IMR-90 (cell line): Measurements from ENCODE around the gene OOSP3. TPM values are rescaled to one million over a fixed set of nuclear protein-coding genes. Genes with fewer than 3 reads are reported as not detected.

ENCODE experiments used
- ATAC-seq: fragments of 200-7000 bp; cut with Tn5 transposase; 2 replicates; pipeline ENCODE4 v1.9.1; 2020; ENCODE audit warnings: low read depth, mild to moderate bottlenecking, moderate library complexity
- BruUV-seq: library from RNA; stranded (reverse); fragments of 400-500 nt; replicated peaks from 2 replicates; lab custom pipeline; 2021; lab: Mats Ljungman, UMichigan
- CTCF ChIA-PET: fragments of 300-600 bp; formaldehyde crosslinking; extraction: SDS; loops from one replicate; lab custom pipeline; 2021; ENCODE audit warnings: antibody characterized with exemption; lab: Yijun Ruan, JAX
- POLR2A ChIA-PET: fragments of 300-600 bp; sonication (Branson Sonifier 250); formaldehyde crosslinking; loops from one replicate; lab custom pipeline; 2022; ENCODE audit warnings: antibody characterized with exemption; ENCODE audit not compliant: unreplicated experiment; lab: Charles Lee
- DNase-seq: peaks from one replicate; pipeline ENCODE4 v3.0.0; 2013
- H2AFZ ChIP-seq: replicated peaks from 2 replicates; pipeline ENCODE3; 2013; ENCODE audit warnings: low read length, mild to moderate bottlenecking; ENCODE audit not compliant: poor library complexity
- H2AK5ac ChIP-seq: 2 replicates; pipeline ENCODE4 v1.6.1; 2013; ENCODE audit warnings: low read depth, low read length, inconsistent platforms
- H2AK9ac ChIP-seq: replicated peaks from 2 replicates; pipeline ENCODE3; 2013; ENCODE audit warnings: mild to moderate bottlenecking, low read depth, low read length, moderate library complexity; ENCODE audit not compliant: poor library complexity
- H2BK120ac ChIP-seq: 2 replicates; pipeline ENCODE4 v1.6.1; 2013; ENCODE audit warnings: low read depth, low read length, inconsistent platforms
- H2BK15ac ChIP-seq: 3 replicates; pipeline ENCODE4 v1.6.1; 2013; ENCODE audit warnings: low read depth, low read length, inconsistent platforms
- H2BK20ac ChIP-seq: 2 replicates; pipeline ENCODE4 v1.6.1; 2013; ENCODE audit warnings: low read depth, mild to moderate bottlenecking, inconsistent platforms, low read length, moderate library complexity
- H2BK5ac ChIP-seq: 2 replicates; pipeline ENCODE4 v1.6.1; 2013; ENCODE audit warnings: mild to moderate bottlenecking, low read depth, low read length, inconsistent platforms; ENCODE audit not compliant: poor library complexity, severe bottlenecking
- H3K14ac ChIP-seq: replicated peaks from 2 replicates; pipeline ENCODE4 v1.6.1; 2013; ENCODE audit warnings: low read depth, low read length, inconsistent platforms
- H3K18ac ChIP-seq: 2 replicates; pipeline ENCODE4 v1.6.1; 2013; ENCODE audit warnings: low read depth, low read length, control low read depth
- H3K23ac ChIP-seq: 2 replicates; pipeline ENCODE4 v1.6.1; 2013; ENCODE audit warnings: low read depth, low read length, inconsistent platforms
- H3K27ac ChIP-seq: 2 replicates; pipeline ENCODE4 v1.5.1; 2013; ENCODE audit warnings: mild to moderate bottlenecking, control low read depth, low read length; ENCODE audit not compliant: insufficient read depth
- H3K27me3 ChIP-seq: 2 replicates; pipeline ENCODE4 v1.6.1; 2013; ENCODE audit warnings: low read length; ENCODE audit not compliant: control insufficient read depth, insufficient read depth
- H3K36me3 ChIP-seq: 2 replicates; pipeline ENCODE4 v1.6.1; 2013; ENCODE audit warnings: low read length, mixed read lengths; ENCODE audit not compliant: control insufficient read depth, insufficient read depth
- H3K4ac ChIP-seq: 2 replicates; pipeline ENCODE4 v1.6.1; 2013; ENCODE audit warnings: low read depth, low read length, inconsistent platforms
- H3K4me1 ChIP-seq: 2 replicates; pipeline ENCODE4 v1.6.1; 2013; ENCODE audit warnings: low read length, mixed read lengths; ENCODE audit not compliant: control insufficient read depth, insufficient read depth
- H3K4me2 ChIP-seq: 2 replicates; pipeline ENCODE4 v1.6.1; 2013; ENCODE audit warnings: low read depth, mild to moderate bottlenecking, control low read depth, low read length, moderate library complexity
- H3K4me3 ChIP-seq: 2 replicates; pipeline ENCODE4 v1.5.1; 2013; ENCODE audit warnings: low read depth, mild to moderate bottlenecking, control low read depth, low read length, moderate library complexity; ENCODE audit not compliant: insufficient read depth
- H3K56ac ChIP-seq: 2 replicates; pipeline ENCODE4 v1.6.1; 2013; ENCODE audit warnings: low read length, inconsistent platforms; ENCODE audit not compliant: insufficient read depth; ENCODE audit errors: extremely low read depth
- H3K79me1 ChIP-seq, 2 experiments: 2 replicates each; pipeline ENCODE4 v1.6.1; 2013; ENCODE audit warnings: low read length in 2 of 2, inconsistent platforms in 1 of 2, low read depth in 1 of 2
- H3K9ac ChIP-seq: 2 replicates; pipeline ENCODE4 v1.6.1; 2013; ENCODE audit warnings: low read depth, low read length, control low read depth
- H3K9me1 ChIP-seq: 2 replicates; pipeline ENCODE4 v1.6.1; 2013; ENCODE audit warnings: low read length, inconsistent platforms; ENCODE audit not compliant: insufficient read depth
- H3K9me3 ChIP-seq: 2 replicates; pipeline ENCODE4 v1.6.1; 2013; ENCODE audit warnings: low read length; ENCODE audit not compliant: control insufficient read depth, insufficient read depth
- H4K20me1 ChIP-seq: 2 replicates; pipeline ENCODE4 v1.6.1; 2013; ENCODE audit warnings: low read length, inconsistent platforms; ENCODE audit not compliant: insufficient read depth
- H4K5ac ChIP-seq: 2 replicates; pipeline ENCODE4 v1.6.1; 2013; ENCODE audit warnings: mild to moderate bottlenecking, low read depth, low read length, control low read depth
- H4K8ac ChIP-seq, 2 experiments: 2 replicates each; pipeline ENCODE4 v1.6.1; 2013; ENCODE audit warnings: low read depth in 2 of 2, low read length in 2 of 2, control low read depth in 1 of 2, inconsistent platforms in 1 of 2
- H4K91ac ChIP-seq: 2 replicates; pipeline ENCODE4 v1.6.1; 2013; ENCODE audit warnings: low read depth, low read length, inconsistent platforms; ENCODE audit not compliant: insufficient read depth
- BHLHE40 ChIP-seq: fragments of 150-350 bp; IDR thresholded peaks from 2 replicates; pipeline ENCODE4 v1.6.1; 2016; ENCODE audit warnings: mild to moderate bottlenecking, low read depth, low read length
- CEBPB ChIP-seq: IDR thresholded peaks from 2 replicates; pipeline ENCODE4 v1.6.1; 2012; ENCODE audit warnings: low read depth, low read length, improper control_type of control experiment
- CHD1 ChIP-seq: IDR thresholded peaks from 2 replicates; pipeline ENCODE4 v1.6.1; 2012; ENCODE audit warnings: low read depth, low read length, improper control_type of control experiment
- ELK1 ChIP-seq: fragments of 150-350 bp; IDR thresholded peaks from 2 replicates; pipeline ENCODE4 v1.6.1; 2016; ENCODE audit warnings: low read depth, mild to moderate bottlenecking, low read length, moderate library complexity, borderline replicate concordance
- FOS ChIP-seq: fragments of 150-350 bp; IDR thresholded peaks from 2 replicates; pipeline ENCODE4 v1.6.1; 2016; ENCODE audit warnings: low read depth, low read length
- MAFK ChIP-seq: IDR thresholded peaks from 2 replicates; pipeline ENCODE4 v1.6.1; 2012; ENCODE audit warnings: low read depth, low read length, improper control_type of control experiment
- MAZ ChIP-seq: IDR thresholded peaks from 2 replicates; pipeline ENCODE4 v1.6.1; 2012; ENCODE audit warnings: low read depth, mild to moderate bottlenecking, low read length, improper control_type of control experiment, moderate library complexity, borderline replicate concordance
- MXI1 ChIP-seq: IDR thresholded peaks from 2 replicates; pipeline ENCODE4 v1.6.1; 2012; ENCODE audit warnings: low read depth, mild to moderate bottlenecking, low read length, moderate library complexity, borderline replicate concordance
- NFE2L2 ChIP-seq: fragments of 150-350 bp; IDR thresholded peaks from 2 replicates; pipeline ENCODE4 v1.6.1; 2016; ENCODE audit warnings: low read depth, mild to moderate bottlenecking, low read length
- POLR2A ChIP-seq: IDR thresholded peaks from 2 replicates; pipeline ENCODE4 v1.6.1; 2012; ENCODE audit warnings: mild to moderate bottlenecking, low read depth, low read length
- RAD21 ChIP-seq: IDR thresholded peaks from 2 replicates; pipeline ENCODE4 v1.6.1; 2012; ENCODE audit warnings: low read length, improper control_type of control experiment
- RCOR1 ChIP-seq: IDR thresholded peaks from 2 replicates; pipeline ENCODE4 v1.6.1; 2012; ENCODE audit warnings: mild to moderate bottlenecking, low read length, improper control_type of control experiment; ENCODE audit not compliant: insufficient replicate concordance
- RFX5 ChIP-seq: IDR thresholded peaks from 2 replicates; pipeline ENCODE4 v1.8.0; 2012; ENCODE audit warnings: low read depth, mild to moderate bottlenecking, low read length, moderate library complexity
- SMC3 ChIP-seq: fragments of 150-350 bp; IDR thresholded peaks from 2 replicates; pipeline ENCODE4 v1.6.1; 2016; ENCODE audit warnings: low read depth, mild to moderate bottlenecking, antibody characterized with exemption, low read length, moderate library complexity
- WGBS, 2 experiments: methylation state at CpG; one replicate each; pipeline versions ENCODE4 v1.1.5 to v1.1.7; 2013; ENCODE audit warnings: missing lambda C conversion rate in 2 of 2; ENCODE audit not compliant: insufficient read length in 1 of 2; ENCODE audit errors: extremely low coverage in 2 of 2; 5-methylcytosine and 5-hydroxymethylcytosine counted together
- dilution Hi-C: fragments of 300-500 bp; cut with HindIII; formaldehyde crosslinking; loops from one replicate; pipeline ENCODE4 v1.14.3; 2018; ENCODE audit warnings: low sequenced_read_pairs; ENCODE audit not compliant: unreplicated experiment
- in situ Hi-C: fragments of 300-500 bp; cut with MboI; formaldehyde crosslinking; loops from 3 replicates; pipeline ENCODE4 v1.14.3; 2019; ENCODE audit warnings: low sequenced_read_pairs, inconsistent platforms, mixed read lengths
- intact Hi-C: fragments of 100-400 bp; cut with micrococcal nuclease; formaldehyde crosslinking; loops from 2 replicates; pipeline ENCODE4 v1.10.0; 2022
- polyA plus RNA-seq, 3 experiments: library from polyadenylated mRNA; depleted of rRNA; stranded (reverse); fragments of >200 nt; gene quantifications; 2 replicates each; pipeline ENCODE4 v1.2.3, GENCODE V29; 2012; ENCODE audit warnings: low replicate concordance in 1 of 3
- total RNA-seq: library from RNA; depleted of rRNA; stranded (reverse); fragments of >200 nt; gene quantifications from 2 replicates; pipeline ENCODE4 v1.2.3, GENCODE V29; 2012
- TF ChIP-seq, protein P1 (sequence below): conservative IDR thresholded peaks from 2 replicates; pipeline ENCODE4 v1.5.1; 2012; ENCODE audit warnings: mild to moderate bottlenecking, low read depth, low read length, improper control_type of control experiment
- TF ChIP-seq, protein P2 (sequence below): fragments of 150-350 bp; IDR thresholded peaks from 2 replicates; pipeline ENCODE4 v1.6.1; 2017; ENCODE audit warnings: mild to moderate bottlenecking, antibody characterized with exemption, low read length, low read depth

The OOSP3 gene
- total and polyA plus RNA-seq, 2 of the 4 experiments (the other 2 are of a cell fraction) = not detected

- Histone ChIP-seq H3K79me1 (no peaks in the 10 kb centered on the region), H3K27ac (no peak overlapping the region), H2AK9ac (no peak overlapping the region), H2BK20ac (no peak overlapping the region), H3K9me1 (no peaks in the 10 kb centered on the region), H3K4ac (no peak overlapping the region), H2BK15ac (no peak overlapping the region), H3K56ac (no peak overlapping the region), H3K9ac (no peak overlapping the region), H3K18ac (no peak overlapping the region), H4K91ac (no peak overlapping the region), H3K4me3 (no peak overlapping the region), H3K9me3 (no peaks in the 10 kb centered on the region), H2BK120ac (no peak overlapping the region), H3K4me2 (no peak overlapping the region), H3K4me1 (no peaks in the 10 kb centered on the region), H3K36me3 (no peaks in the 10 kb centered on the region), H4K5ac (no peak overlapping the region), H4K20me1 (no peaks in the 10 kb centered on the region), H2AFZ (no peak overlapping the region), H3K27me3 (no peaks in the 10 kb centered on the region), H3K23ac (no peak overlapping the region), H2BK5ac (no peak overlapping the region), H2AK5ac (no peak overlapping the region), H3K14ac (no peak overlapping the region), H4K8ac (no peak overlapping the region)
- no peak for TF ChIP-seq SMC3
- TF ChIP-seq MAZ = no peak
- no peak for TF ChIP-seq RAD21
- no peak for TF ChIP-seq CHD1
- no peak for TF ChIP-seq POLR2A
- TF ChIP-seq NFE2L2 = no peak
- no peak for TF ChIP-seq MAFK
- TF ChIP-seq, protein P1, sequence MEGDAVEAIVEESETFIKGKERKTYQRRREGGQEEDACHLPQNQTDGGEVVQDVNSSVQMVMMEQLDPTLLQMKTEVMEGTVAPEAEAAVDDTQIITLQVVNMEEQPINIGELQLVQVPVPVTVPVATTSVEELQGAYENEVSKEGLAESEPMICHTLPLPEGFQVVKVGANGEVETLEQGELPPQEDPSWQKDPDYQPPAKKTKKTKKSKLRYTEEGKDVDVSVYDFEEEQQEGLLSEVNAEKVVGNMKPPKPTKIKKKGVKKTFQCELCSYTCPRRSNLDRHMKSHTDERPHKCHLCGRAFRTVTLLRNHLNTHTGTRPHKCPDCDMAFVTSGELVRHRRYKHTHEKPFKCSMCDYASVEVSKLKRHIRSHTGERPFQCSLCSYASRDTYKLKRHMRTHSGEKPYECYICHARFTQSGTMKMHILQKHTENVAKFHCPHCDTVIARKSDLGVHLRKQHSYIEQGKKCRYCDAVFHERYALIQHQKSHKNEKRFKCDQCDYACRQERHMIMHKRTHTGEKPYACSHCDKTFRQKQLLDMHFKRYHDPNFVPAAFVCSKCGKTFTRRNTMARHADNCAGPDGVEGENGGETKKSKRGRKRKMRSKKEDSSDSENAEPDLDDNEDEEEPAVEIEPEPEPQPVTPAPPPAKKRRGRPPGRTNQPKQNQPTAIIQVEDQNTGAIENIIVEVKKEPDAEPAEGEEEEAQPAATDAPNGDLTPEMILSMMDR = no peak
- TF ChIP-seq MXI1 = no peak
- TF ChIP-seq RCOR1 = no peak
- no peak for TF ChIP-seq FOS
- TF ChIP-seq CEBPB = no peak
- TF ChIP-seq, protein P2, sequence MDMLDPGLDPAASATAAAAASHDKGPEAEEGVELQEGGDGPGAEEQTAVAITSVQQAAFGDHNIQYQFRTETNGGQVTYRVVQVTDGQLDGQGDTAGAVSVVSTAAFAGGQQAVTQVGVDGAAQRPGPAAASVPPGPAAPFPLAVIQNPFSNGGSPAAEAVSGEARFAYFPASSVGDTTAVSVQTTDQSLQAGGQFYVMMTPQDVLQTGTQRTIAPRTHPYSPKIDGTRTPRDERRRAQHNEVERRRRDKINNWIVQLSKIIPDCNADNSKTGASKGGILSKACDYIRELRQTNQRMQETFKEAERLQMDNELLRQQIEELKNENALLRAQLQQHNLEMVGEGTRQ = no peak
- no peak for TF ChIP-seq ELK1
- no peak for TF ChIP-seq BHLHE40
- TF ChIP-seq RFX5 = no peak
- dilution Hi-C loops (no loop called here), intact Hi-C loops (no loop called here), in situ Hi-C loops (no loop called here)
- WGBS, 2 experiments = no CpG with 5 or more reads among the region's 2 CpGs
- no TSS peak for BruUV-seq
- ChIA-PET CTCF (no interaction called here), POLR2A (interaction anchor here (0.6 kb wide), 1 partner anchor 33 kb away, joined by 4 read pairs; no protein-coding TSS in a partner anchor)
- ATAC-seq = no peak
- DNase-seq = no peak
These were observed 10.6 kb upstream of the OOSP3 start for GRCh38 chr11:59867946-59868345.
